SK-N-SH (cell line): ENCODE measurements around the gene SFXN5. TPM values are rescaled to one million over a fixed set of nuclear protein-coding genes. Genes with fewer than 3 reads are reported as not detected.

Experiments used
- CTCF ChIA-PET: fragments of 300-600, 350-600 bp; formaldehyde crosslinking; extraction: SDS; loops from one replicate; lab custom pipeline; 2021; lab: Yijun Ruan, JAX
- POLR2A ChIA-PET: fragments of 350-600 bp; sonication (Branson Sonifier 250); formaldehyde crosslinking; extraction: SDS; loops from one replicate; lab custom pipeline; 2020; ENCODE audit warnings: antibody characterized with exemption, inconsistent platforms; lab: Yijun Ruan, JAX
- DNase-seq: peaks from one replicate; pipeline ENCODE4 v3.0.0; 2012
- H2AFZ ChIP-seq: fragments of 200-600 bp; sonication (generic); 2 replicates; pipeline ENCODE4 v1.8.1; 2016; ENCODE audit warnings: antibody characterized with exemption, mild to moderate bottlenecking, low read depth
- H3F3A ChIP-seq: fragments of 200-600 bp; sonication (generic); replicated peaks from 2 replicates; pipeline ENCODE3; 2016; ENCODE audit warnings: antibody characterized with exemption, mild to moderate bottlenecking; ENCODE audit not compliant: insufficient read depth
- H3K27ac ChIP-seq, 2 experiments: fragments of 200-500 bp in 1 of 2; fragments of 200-600 bp in 1 of 2; sonication (Bioruptor generic) in 1 of 2; sonication (generic), shearing (Covaris generic) in 1 of 2; 2 replicates each; pipeline versions ENCODE4 v1.5.1 to v1.6.1; 2014 to 2016; ENCODE audit warnings: low read depth in 2 of 2, inconsistent platforms in 1 of 2, low read length in 1 of 2, mild to moderate bottlenecking in 1 of 2, mixed read lengths in 1 of 2
- H3K27me3 ChIP-seq: fragments of 200-600 bp; sonication (generic), shearing (Covaris generic); 2 replicates; pipeline ENCODE4 v1.6.1; 2016; ENCODE audit warnings: mixed run types; ENCODE audit not compliant: insufficient read depth
- H3K36me3 ChIP-seq, 2 experiments: fragments of 200-500 bp in 1 of 2; fragments of 200-600 bp in 1 of 2; sonication (Bioruptor generic) in 1 of 2; sonication (generic) in 1 of 2; replicated peaks in 1 of 2; 2 replicates each; pipeline versions ENCODE3 to v1.5.1; 2014 to 2016; ENCODE audit warnings: low read length in 1 of 2, mild to moderate bottlenecking in 1 of 2; ENCODE audit not compliant: insufficient read depth in 2 of 2, control insufficient read depth in 1 of 2
- H3K4me1 ChIP-seq, 2 experiments: fragments of 200-500 bp in 1 of 2; fragments of 200-600 bp in 1 of 2; sonication (Bioruptor generic) in 1 of 2; sonication (generic), shearing (Covaris generic) in 1 of 2; 2 replicates each; pipeline versions ENCODE4 v1.5.1 to v1.6.1; 2014 to 2016; ENCODE audit warnings: low read depth in 1 of 2, low read length in 1 of 2, mixed run types in 1 of 2; ENCODE audit not compliant: insufficient read depth in 2 of 2, control insufficient read depth in 1 of 2
- H3K4me2 ChIP-seq: fragments of 200-600 bp; sonication (generic), shearing (Covaris generic); 2 replicates; pipeline ENCODE4 v1.6.1; 2017; ENCODE audit warnings: mixed run types
- H3K4me3 ChIP-seq, 2 experiments: fragments of 200-500 bp in 1 of 2; fragments of 200-600 bp in 1 of 2; sonication (Bioruptor generic) in 1 of 2; sonication (generic), shearing (Covaris generic) in 1 of 2; 2 replicates each; pipeline versions ENCODE4 v1.5.1 to v1.8.1; 2014 to 2016; ENCODE audit warnings: low read depth in 2 of 2, inconsistent platforms in 1 of 2, low read length in 1 of 2, mild to moderate bottlenecking in 1 of 2, mixed read lengths in 1 of 2, moderate library complexity in 1 of 2
- H3K79me2 ChIP-seq: fragments of 200-600 bp; sonication (generic); 2 replicates; pipeline ENCODE4 v1.8.1; 2017; ENCODE audit warnings: mild to moderate bottlenecking; ENCODE audit not compliant: insufficient read depth
- H3K9ac ChIP-seq: fragments of 200-600 bp; sonication (generic); 2 replicates; pipeline ENCODE4 v1.6.1; 2017; ENCODE audit warnings: mixed run types
- H3K9me2 ChIP-seq: fragments of 200-600 bp; sonication (generic); 2 replicates; pipeline ENCODE4 v1.6.1; 2017; ENCODE audit warnings: mixed run types
- H3K9me3 ChIP-seq: fragments of 200-600 bp; sonication (generic); 2 replicates; pipeline ENCODE4 v1.6.1; 2017; ENCODE audit warnings: mixed run types, mild to moderate bottlenecking, moderate library complexity
- H4K20me1 ChIP-seq: fragments of 200-600 bp; sonication (generic); 2 replicates; pipeline ENCODE4 v1.6.1; 2017; ENCODE audit warnings: mild to moderate bottlenecking, mixed run types; ENCODE audit not compliant: insufficient read depth
- CTCF ChIP-seq: fragments of 200-600 bp; sonication (generic); IDR thresholded peaks from 2 replicates; pipeline ENCODE4 v1.6.1; 2017; ENCODE audit warnings: antibody characterized with exemption, mild to moderate bottlenecking, moderate library complexity
- EP300 ChIP-seq, 2 experiments: IDR thresholded peaks; 2 replicates each; pipeline versions ENCODE4 v1.4.0 to v1.6.1; 2012; ENCODE audit warnings: borderline replicate concordance in 1 of 2, low read depth in 1 of 2, low read length in 1 of 2
- FOXJ3 ChIP-seq: sonication (generic); formaldehyde crosslinking; IDR thresholded peaks from 2 replicates; pipeline ENCODE4 v1.5.1; 2020; ENCODE audit warnings: mild to moderate bottlenecking, missing genetic modification reagents
- MEF2A ChIP-seq: IDR thresholded peaks from 2 replicates; pipeline ENCODE4 v1.4.0; 2012; ENCODE audit warnings: low read depth, borderline replicate concordance
- NFIC ChIP-seq: IDR thresholded peaks from 2 replicates; pipeline ENCODE4 v1.4.0; 2012; ENCODE audit warnings: borderline replicate concordance
- POLR2AphosphoS5 ChIP-seq: IDR thresholded peaks from 2 replicates; pipeline ENCODE4 v1.6.1; 2012; ENCODE audit warnings: low read depth, low read length
- REST ChIP-seq: IDR thresholded peaks from 2 replicates; pipeline ENCODE4 v1.6.1; 2012; ENCODE audit warnings: mild to moderate bottlenecking, low read depth, low read length, moderate library complexity
- RXRA ChIP-seq: IDR thresholded peaks from 2 replicates; pipeline ENCODE4 v1.4.0; 2012; ENCODE audit warnings: low read depth, mild to moderate bottlenecking, borderline replicate concordance
- TAF1 ChIP-seq: IDR thresholded peaks from 2 replicates; pipeline ENCODE4 v1.6.1; 2012; ENCODE audit warnings: low read depth, mild to moderate bottlenecking, low read length, moderate library complexity, borderline replicate concordance
- TCF12 ChIP-seq: IDR thresholded peaks from 2 replicates; pipeline ENCODE4 v1.4.0; 2012
- USF1 ChIP-seq: IDR thresholded peaks from 2 replicates; pipeline ENCODE4 v1.4.0; 2012; ENCODE audit warnings: low read depth, borderline replicate concordance
- ZBTB33 ChIP-seq: IDR thresholded peaks from 2 replicates; pipeline ENCODE4 v1.4.0; 2012; ENCODE audit warnings: low read depth, borderline replicate concordance
- WGBS: methylation state at CpG from one replicate; pipeline ENCODE4 v1.1.6; 2017; ENCODE audit warnings: low lambda C conversion rate; 5-methylcytosine and 5-hydroxymethylcytosine counted together
- polyA plus RNA-seq, 3 experiments: library from polyadenylated mRNA; depleted of rRNA; stranded (reverse); fragments of >200 nt; gene quantifications; 2 replicates each; pipeline ENCODE4 v1.2.3, GENCODE V29; 2012

The SFXN5 gene
- polyA plus RNA-seq, 1 of the 3 experiments (the other 2 are of a cell fraction) = 9.9 TPM

- TF ChIP-seq ZBTB33 = no peak
- no peak for TF ChIP-seq MEF2A
- TF ChIP-seq, all 33 proteins: peak for 0
Observed at GRCh38 chr2:72992734-72993102, 78.8 kb downstream of the SFXN5 start (continued).

- H3K36me3 ChIP-seq = no peaks in the 10 kb centered on the region
- WGBS = 79% methylated on average over 11 of the region's 11 CpGs
- no peak for DNase-seq
- H3K9me2 ChIP-seq = no peaks in the 10 kb centered on the region
- H3K4me1 ChIP-seq = peaks cover 0 to 17% of the 10 kb centered on the region in 2 experiments; a peak in 1 of 4 replicates
- no peak overlapping the region for H3K4me3 ChIP-seq
- H3F3A ChIP-seq = no peaks in the 10 kb centered on the region
- no peak overlapping the region for H2AFZ ChIP-seq
- H3K27ac ChIP-seq = no peak overlapping the region
- H3K9ac ChIP-seq = no peak overlapping the region
- no peaks in the 10 kb centered on the region for H4K20me1 ChIP-seq
- no peak for TF ChIP-seq RXRA
- TF ChIP-seq REST = no peak
- TF ChIP-seq FOXJ3 (CRISPR knock-in tag) = no peak
- TF ChIP-seq ZBTB33 = no peak
- TF ChIP-seq TCF12 = no peak
- TF ChIP-seq TAF1 = no peak
- TF ChIP-seq USF1 = no peak
- TF ChIP-seq POLR2AphosphoS5 = no peak
- TF ChIP-seq CTCF = no peak
- TF ChIP-seq EP300 (IDR thresholded peaks at IDR 0.05; ENCODE audit: borderline replicate concordance in 1 of 2, low read depth in 1 of 2, low read length in 1 of 2) = no peak
- no peak for TF ChIP-seq NFIC
- no peaks in the 10 kb centered on the region for H3K9me3 ChIP-seq
- ChIA-PET CTCF (interaction anchor here (0.6 to 6.3 kb wide), 25 partner anchors 9 to 220 kb away, joined by 3 to 45 read pairs (median 5); partner anchors contain the start of gene RAB11FIP5), POLR2A (interaction anchor here (0.6 to 1.0 kb wide), 2 partner anchors 13 to 171 kb away, joined by 3 to 4 read pairs; no protein-coding TSS in a partner anchor)
- no peak overlapping the region for H3K4me2 ChIP-seq
- no peaks in the 10 kb centered on the region for H3K79me2 ChIP-seq
- H3K27me3 ChIP-seq = no peaks in the 10 kb centered on the region
Observed at GRCh38 chr2:72991980-72992733, 79.4 kb downstream of the SFXN5 start.
